Measurements from ENCODE around the gene SYT12.

Gene SYT12

DNA sequence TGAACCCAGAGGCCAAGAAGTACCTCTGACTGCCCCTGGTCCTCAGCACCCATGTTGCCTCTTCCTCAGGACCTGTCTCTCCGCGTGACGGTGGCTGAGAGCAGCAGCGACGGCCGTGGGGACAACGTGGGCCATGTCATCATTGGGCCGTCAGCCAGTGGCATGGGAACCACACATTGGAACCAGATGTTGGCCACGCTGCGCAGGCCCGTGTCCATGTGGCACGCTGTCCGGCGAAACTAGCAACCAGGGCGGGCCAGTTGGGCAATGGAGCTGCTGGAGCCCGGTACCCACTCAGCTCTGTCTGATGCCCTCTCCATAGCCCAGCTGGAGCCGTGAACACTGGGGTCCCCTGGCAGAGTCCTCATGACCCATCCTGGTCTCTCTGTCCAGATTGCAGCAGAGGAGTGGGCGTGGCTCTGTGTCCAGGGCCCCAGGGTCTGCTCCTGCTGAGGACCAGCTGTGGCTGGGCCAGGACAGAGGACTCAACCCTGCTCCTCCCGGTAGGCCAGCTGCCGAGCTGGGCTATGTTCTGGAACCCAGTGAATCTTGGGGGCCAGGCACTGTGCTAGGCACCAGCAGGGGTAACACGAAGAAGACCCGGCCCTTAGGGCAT is 25.7 kb downstream of the SYT12 start:
- no peak for DNase-seq
- TF ChIP-seq GATA1 (IDR thresholded peaks at IDR 0.05; ENCODE audit: low read depth, low read length), result no peak

DNA sequence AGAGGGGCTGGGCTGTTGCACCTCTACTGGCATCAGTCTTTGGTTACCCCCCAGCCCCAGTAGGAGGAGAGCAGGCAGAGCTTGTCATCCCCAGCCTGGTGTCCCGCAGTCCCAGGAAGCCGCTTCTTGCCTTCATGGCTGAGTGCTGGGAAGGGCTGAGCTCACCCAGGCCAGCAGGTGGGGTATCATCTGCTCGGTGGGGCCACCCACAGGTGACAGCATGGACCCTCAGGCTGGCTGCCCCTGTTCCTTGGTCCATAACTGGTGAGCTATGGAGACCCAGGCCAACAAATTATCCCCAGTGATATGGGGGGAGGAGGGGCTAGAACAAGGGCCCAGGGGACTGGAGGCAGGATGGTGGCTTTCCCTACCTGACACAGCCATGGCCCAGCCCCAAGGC is 27.2 kb downstream of the SYT12 start:
- TF ChIP-seq POLR2A (IDR thresholded peaks at IDR 0.05; ENCODE audit: low read length) (no peak), GATA1 (IDR thresholded peaks at IDR 0.05; ENCODE audit: low read depth, low read length) (no peak)

DNA sequence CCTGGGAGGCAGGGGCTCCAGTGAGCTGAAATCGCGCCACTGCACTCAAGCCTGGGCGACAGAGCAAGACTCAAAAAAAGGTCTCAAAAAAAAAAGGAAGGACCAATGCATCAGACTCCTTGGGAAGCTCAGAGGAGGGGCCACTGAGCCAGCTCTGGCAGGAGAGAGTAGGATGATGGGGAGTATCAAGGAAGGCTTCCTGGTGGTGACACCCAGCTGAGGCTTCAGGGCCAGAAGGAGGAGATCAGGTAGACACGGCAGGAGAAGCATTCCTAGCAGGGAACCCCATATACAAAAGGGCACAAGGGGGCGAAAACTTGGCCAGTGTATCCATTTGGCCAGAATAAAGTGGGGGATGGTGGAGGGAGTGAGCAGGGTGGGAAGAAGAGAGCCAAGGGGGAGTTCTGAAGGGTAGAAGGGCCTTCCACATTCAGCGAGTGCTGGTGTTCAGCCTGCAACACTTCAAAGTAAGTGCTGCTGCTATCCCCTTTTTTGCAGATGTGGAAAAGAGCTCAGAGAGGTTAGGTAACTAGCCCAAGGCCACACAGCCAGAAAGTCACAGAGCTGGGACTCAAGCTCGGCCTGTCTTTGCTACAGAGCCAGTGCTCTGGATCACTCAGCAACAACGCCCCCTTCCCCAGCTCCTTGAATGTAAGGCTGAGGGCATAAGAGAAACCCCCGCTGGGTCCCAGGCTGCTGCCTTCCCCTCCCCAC is 28.4 kb downstream of the SYT12 start:
- no peak for TF ChIP-seq POLR2A (IDR thresholded peaks at IDR 0.05; ENCODE audit: low read length)
- TF ChIP-seq GATA1 (IDR thresholded peaks at IDR 0.05; ENCODE audit: low read depth, low read length), result no peak
- DNase-seq, result no peak

More for the DNA sequence above, 27.2 kb downstream of the SYT12 start:
- no peak for DNase-seq

DNA sequence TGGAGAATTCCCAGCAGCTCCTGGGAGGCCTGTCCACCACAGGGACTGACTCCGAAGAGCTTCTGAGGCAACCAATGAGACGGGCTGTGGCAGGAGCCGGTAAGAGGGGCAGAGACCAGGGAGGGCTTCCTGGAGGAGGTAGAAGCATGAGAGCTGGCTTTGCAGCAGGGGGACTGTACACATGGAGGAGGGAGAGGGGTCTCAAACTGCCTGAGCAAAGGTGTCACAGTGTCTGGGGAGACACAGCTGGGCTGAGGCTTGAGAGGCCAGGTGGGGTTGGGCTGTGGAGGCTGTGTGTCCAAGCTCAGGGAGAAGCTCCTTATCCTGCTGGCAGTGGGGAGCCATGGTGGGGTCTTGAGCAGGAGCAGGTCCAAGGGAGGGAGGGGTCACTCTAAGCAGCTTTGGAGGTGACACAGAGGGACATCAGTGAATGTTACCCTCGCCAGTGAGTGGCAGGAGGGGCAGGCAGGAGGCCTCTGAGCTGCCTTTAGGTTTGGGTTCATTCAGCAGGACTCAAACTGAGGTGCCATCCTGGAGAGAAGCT is 29.1 kb downstream of the SYT12 start:
- TF ChIP-seq GATA1 (IDR thresholded peaks at IDR 0.05; ENCODE audit: low read depth, low read length), result no peak
- TF ChIP-seq POLR2A (IDR thresholded peaks at IDR 0.05; ENCODE audit: low read length), result no peak
- DNase-seq, result no peak

DNA sequence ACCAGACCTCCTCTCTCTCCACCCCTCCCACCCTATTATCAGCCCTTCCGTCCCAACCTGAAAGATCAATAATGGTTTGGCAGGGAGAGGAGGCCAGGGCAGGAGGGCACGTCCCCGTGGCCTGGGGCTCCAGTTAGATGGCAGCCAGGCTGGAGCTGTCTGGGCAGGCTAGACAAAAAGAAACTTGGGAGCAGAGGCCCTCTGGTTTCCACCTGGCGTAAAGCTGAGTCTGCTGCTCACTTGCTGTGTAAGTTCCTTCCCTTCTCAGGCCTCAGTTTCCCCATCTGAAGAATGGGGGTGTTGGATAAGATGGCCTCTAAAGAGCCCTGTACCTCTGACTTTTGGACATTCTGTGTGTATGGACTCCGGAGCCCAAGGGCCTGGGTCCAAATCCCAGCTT is 30.0 kb downstream of the SYT12 start:
- no peak for DNase-seq
- no peak for TF ChIP-seq GATA1 (IDR thresholded peaks at IDR 0.05; ENCODE audit: low read depth, low read length)
- no peak for TF ChIP-seq POLR2A (IDR thresholded peaks at IDR 0.05; ENCODE audit: low read length)

DNA sequence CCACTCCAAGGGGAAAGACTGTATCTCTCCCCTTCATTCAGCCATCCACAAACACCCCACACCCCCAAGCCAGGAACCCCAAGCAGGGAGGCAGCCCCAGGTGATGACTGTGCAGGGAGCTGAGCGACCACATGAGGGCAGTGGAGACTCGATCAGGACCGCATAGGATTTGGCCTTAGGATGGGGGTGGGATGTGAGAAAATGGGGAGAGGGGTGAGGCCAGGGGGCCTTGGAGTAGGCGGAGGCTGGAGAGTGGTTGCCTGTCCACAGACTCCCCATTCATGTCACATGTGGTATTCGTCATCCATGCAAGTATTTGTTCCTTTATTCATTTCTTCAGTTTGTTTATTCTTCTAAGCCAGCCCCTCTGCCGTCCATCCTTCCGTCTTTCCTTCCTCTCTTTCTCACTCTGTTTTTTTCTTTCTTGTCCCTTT is 31.0 kb downstream of the SYT12 start:
- TF ChIP-seq GATA1 (IDR thresholded peaks at IDR 0.05; ENCODE audit: low read depth, low read length), result no peak
- no peak for TF ChIP-seq POLR2A (IDR thresholded peaks at IDR 0.05; ENCODE audit: low read length)
- peak; percentile 31 to 67 for DNase-seq

DNA sequence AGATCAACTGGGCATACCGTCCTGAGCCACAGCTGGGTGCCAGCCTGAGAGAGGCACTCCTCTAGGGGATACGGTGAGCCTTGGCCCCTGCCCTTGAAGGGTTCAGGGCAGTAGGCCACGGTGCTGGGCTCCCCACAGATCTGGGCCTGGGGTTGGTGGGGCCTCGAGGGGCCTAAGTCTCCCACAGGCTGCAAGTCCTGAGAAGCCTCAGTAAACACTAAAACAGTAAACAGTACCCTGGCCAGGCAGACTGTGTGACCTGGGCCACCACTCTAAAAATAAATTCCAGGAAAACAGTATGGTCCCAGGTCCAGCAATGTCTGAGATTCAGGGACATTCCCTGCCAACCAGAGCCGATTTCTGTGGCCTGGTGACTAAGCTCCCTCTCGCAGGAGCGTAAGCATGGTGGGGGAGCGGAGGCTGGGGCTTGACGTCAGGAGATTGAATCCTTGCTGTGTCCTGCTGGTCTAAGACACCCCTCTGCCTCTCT is 31.5 kb downstream of the SYT12 start:
- DNase-seq, result no peak

DNA sequence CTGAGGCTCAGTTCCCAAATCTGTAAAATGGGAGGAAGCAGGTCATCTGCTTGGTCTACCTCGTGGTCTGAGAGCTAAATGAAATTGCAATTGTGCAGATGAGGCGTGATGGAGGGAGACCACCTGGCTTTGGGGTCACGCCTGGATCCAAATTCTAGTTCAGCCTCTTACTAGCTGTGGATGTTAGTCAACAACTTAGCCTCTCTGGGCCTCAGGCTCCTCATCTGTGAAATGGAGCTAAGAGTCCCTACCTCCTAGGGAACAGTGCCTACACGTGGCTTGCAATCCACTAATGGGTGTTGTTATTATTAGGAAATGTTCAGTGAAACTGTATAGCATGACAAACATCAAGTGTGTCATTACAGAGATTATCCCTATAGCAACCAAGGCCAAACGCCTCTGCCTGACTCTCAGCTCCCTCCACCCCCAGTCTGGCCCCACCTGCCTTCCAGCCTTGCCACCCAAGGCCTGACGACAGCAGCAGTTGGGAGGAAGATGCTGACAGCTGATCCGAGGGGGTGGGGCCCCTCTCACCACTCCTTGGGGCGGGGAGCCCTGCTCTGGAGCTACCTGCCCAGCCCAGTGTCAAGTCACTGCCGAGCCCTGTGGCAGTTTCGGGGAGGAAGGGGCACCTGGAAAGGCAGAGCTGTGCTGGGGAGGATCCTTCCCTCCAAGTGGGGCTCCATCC is 32.0 kb downstream of the SYT12 start:
- DNase-seq, result peak; percentile 81 to 88
- TF ChIP-seq GATA1 (IDR thresholded peaks at IDR 0.05; ENCODE audit: low read depth, low read length) (no peak), POLR2A (IDR thresholded peaks at IDR 0.05; ENCODE audit: low read length) (no peak)

More for the DNA sequence above, 31.5 kb downstream of the SYT12 start:
- no peak for TF ChIP-seq POLR2A (IDR thresholded peaks at IDR 0.05; ENCODE audit: low read length)
- no peak for TF ChIP-seq GATA1 (IDR thresholded peaks at IDR 0.05; ENCODE audit: low read depth, low read length)

DNA sequence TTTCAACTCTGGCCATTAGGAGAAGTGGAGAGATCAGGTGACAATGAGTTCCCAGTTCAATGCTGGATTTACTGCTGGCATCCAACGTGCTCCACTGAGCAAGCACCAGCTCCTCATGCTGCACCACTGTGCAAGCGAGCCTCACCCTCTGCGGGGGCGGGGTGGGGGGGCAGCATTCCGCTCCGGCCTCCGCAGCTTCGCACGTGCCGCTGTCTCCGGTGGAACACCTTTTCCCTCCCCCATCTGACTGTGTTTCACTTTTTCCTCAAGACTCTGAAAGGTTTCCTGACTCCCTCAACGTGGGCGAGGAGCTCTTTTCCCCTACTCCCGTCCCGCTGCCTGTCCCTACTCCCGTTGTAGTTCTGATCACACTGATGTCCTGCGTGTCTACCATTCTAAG is 32.9 kb downstream of the SYT12 start:
- DNase-seq, result peak in 1 of 2 experiments; percentile 37

DNA sequence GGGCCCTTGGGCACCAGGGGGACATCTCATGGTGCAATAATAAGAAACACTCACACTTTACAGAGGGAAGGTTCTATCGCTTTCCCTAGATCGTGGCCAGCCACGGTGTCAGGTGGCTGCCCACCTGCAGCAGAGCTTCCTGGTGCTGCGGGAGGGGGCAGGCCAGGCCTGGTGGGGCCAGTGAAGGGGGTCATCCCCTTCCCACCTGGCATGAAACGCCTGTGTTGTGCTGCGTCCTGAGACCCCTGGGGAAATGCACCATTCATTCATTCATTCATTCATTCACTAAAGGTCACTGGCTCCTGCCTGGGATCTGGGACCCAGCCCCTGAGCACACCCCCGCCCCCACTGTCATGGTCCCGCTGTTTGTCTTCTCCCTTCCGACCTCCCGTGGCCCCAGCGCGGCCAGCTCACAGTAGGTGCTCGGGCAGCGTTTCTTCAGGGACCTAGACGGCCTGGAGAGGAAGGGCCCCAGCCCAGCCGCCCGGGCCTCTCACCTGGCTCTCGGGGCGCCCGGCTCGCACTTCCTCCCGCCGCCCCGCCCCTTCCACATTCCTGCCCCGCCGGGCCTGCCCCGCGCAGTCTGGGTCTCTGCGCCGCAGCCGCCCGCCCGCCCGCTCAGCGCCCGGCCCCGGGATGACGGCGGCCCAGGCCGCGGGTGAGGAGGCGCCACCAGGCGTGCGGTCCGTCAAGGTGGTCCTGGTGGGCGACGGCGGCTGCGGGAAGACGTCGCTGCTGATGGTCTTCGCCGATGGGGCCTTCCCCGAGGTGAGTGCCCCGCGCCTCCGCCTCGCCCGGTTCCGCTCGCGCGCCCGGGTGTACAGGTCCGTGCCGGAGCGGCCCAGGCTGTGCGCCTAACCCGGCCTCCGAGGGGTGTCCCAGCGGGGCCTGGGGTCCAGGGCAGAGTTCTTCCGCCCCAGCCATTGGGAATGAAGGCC is 33.6 kb downstream of the SYT12 start, which contains the start of gene RHOD:
RHOD (plus strand) TSS at position 581 of the 938 bp plus-strand sequence; CDS start at position 637, 56 bp downstream.
- no peak for TF ChIP-seq POLR2A (IDR thresholded peaks at IDR 0.05; ENCODE audit: low read length)
- TF ChIP-seq GATA1 (IDR thresholded peaks at IDR 0.05; ENCODE audit: low read depth, low read length), result no peak
- DNase-seq, result no peak

More for the DNA sequence above, 32.9 kb downstream of the SYT12 start:
- TF ChIP-seq POLR2A (IDR thresholded peaks at IDR 0.05; ENCODE audit: low read length), result no peak
- TF ChIP-seq GATA1 (IDR thresholded peaks at IDR 0.05; ENCODE audit: low read depth, low read length), result no peak

DNA sequence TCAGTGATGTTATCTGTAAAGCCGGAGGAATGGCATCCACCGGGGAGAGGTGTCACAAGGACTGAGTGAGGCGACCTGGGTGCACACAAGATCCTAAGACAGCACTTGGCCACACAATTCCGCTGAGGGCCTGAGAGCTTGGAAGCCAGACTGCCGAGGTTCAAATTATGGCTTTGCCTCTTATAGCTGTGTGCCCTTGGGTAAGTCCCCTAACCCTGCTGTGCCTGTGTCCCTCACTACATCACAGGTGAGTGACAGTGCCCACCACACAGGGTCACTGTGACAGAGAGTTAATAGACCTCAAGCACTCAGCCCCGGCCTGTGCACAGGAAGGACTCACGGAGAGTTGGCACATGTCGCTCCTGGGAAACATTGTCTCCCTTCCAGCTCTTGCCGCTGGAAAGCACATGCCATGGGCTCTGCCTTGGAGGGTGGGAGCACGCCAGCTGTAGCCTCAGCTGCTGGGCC is 34.3 kb downstream of the SYT12 start:
- no peak for DNase-seq
- no peak for TF ChIP-seq POLR2A (IDR thresholded peaks at IDR 0.05; ENCODE audit: low read length)
- no peak for TF ChIP-seq GATA1 (IDR thresholded peaks at IDR 0.05; ENCODE audit: low read depth, low read length)

DNA sequence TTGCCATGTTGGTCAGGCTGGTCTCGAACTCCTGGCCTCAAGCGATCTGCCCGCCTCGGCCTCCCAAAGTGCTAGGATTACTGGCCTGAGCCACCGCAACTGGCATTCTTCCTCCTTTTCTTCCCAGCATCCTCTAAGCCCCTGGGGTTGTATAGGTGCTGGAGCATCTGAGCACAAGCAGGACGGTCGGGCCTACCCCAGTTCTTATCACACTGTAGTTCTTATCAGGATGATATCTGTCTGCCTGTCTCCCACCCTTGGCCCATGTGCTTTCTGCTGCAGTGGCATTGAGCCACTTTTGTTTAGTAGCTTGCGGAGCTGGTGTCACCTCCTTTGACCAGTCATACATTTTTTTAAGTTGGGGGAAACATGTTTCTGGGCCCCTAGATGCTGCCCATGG is 35.6 kb downstream of the SYT12 start:
- DNase-seq, result no peak
- TF ChIP-seq GATA1 (IDR thresholded peaks at IDR 0.05; ENCODE audit: low read depth, low read length) (no peak), POLR2A (IDR thresholded peaks at IDR 0.05; ENCODE audit: low read length) (no peak)

DNA sequence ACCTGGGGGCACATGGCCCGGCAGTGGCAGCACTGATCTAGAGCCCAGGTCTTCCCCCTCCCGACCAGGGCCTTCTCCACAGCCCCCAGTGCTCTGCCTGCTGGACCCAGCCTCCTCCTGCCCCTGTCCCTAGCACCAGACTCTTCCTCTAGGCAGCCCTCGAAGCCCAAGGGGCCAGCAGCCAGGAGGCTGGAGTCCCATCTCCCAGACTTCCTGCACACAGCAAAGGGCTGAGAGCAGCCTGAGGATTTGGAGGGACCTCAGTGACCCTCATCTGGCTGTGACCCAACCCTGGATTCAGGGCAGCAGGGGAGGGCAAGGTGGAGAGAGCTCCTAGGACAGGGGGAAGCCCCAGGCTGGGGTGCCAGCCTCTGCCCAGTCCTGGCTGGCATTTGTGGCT is 36.7 kb downstream of the SYT12 start:
- no peak for DNase-seq
- TF ChIP-seq POLR2A (IDR thresholded peaks at IDR 0.05; ENCODE audit: low read length), result no peak
- TF ChIP-seq GATA1 (IDR thresholded peaks at IDR 0.05; ENCODE audit: low read depth, low read length), result no peak
